Loucy (cell line): ENCODE data around the gene MYMX.

ENCODE experiments used
- CTCF ChIP-seq: fragments of 200-600 bp; sonication (generic); conservative IDR thresholded peaks from 2 replicates; pipeline ENCODE4 v1.5.1; 2014; ENCODE audit warnings: mild to moderate bottlenecking, antibody characterized with exemption, low read length
- EZH2phosphoT487 ChIP-seq: fragments of 200-600 bp; IDR thresholded peaks from 2 replicates; pipeline ENCODE4 v1.6.1; 2018; ENCODE audit warnings: antibody characterized with exemption, mild to moderate bottlenecking, moderate library complexity, borderline replicate concordance

- no peak for TF ChIP-seq CTCF
- no peak for TF ChIP-seq EZH2phosphoT487
These were observed 16.8 kb upstream of the MYMX start for GRCh38 chr6:44199883-44200282.
